GM21528 (cell line): Measurements from ENCODE around the gene CHKB.
"Not testable (repeated sequence)": the region's sequence is repeated elsewhere in the genome, so short reads cannot be mapped to it uniquely, and the experiment has no call there.

ENCODE experiments used
- ATAC-seq: cut with Tn5 transposase; IDR thresholded peaks from one replicate; pipeline ENCODE4 v1.9.1; 2021; ENCODE audit warnings: mild to moderate bottlenecking, moderate library complexity; ENCODE audit not compliant: unreplicated experiment, low FRiP score

The CHKB gene

GRCh38 chr22:50556703-50557102 lies 25.9 kb downstream of the CHKB start:
- no peak for ATAC-seq

- ATAC-seq = no peak
These were observed 29.3 kb downstream of the CHKB start for GRCh38 chr22:50553310-50553709.

GRCh38 chr22:50551160-50551752 lies 31.4 kb downstream of the CHKB start:
- ATAC-seq = no peak

GRCh38 chr22:50550395-50550794 lies 32.3 kb downstream of the CHKB start:
- ATAC-seq = no peak

- ATAC-seq = no peak
These were observed 33.5 kb downstream of the CHKB start for GRCh38 chr22:50548921-50549790.

- no peak for ATAC-seq
These were observed 34.4 kb downstream of the CHKB start for GRCh38 chr22:50548040-50548920.

GRCh38 chr22:50547263-50547985 lies 35.2 kb downstream of the CHKB start:
- ATAC-seq = no peak

GRCh38 chr22:50546326-50547262 lies 36.1 kb downstream of the CHKB start:
- no peak for ATAC-seq

GRCh38 chr22:50545522-50546325 lies 36.9 kb downstream of the CHKB start, which contains the start of gene KLHDC7B:
KLHDC7B (plus strand) TSS chr22:50545899; CDS start chr22:50546244, 345 bp downstream.
- ATAC-seq = no peak

- no peak for ATAC-seq
These were observed 37.8 kb downstream of the CHKB start for GRCh38 chr22:50544746-50545253.

- ATAC-seq = no peak
These were observed 38.4 kb downstream of the CHKB start for GRCh38 chr22:50544078-50544745.

GRCh38 chr22:50542416-50542927 lies 40.2 kb downstream of the CHKB start:
- no peak for ATAC-seq

GRCh38 chr22:50541667-50542026 lies 41.0 kb downstream of the CHKB start:
- not testable (repeated sequence) for ATAC-seq

- no peak for ATAC-seq
These were observed 42.3 kb downstream of the CHKB start for GRCh38 chr22:50540381-50540780.

GRCh38 chr22:50537765-50538164 lies 44.9 kb downstream of the CHKB start:
- no peak for ATAC-seq

- ATAC-seq = no peak
These were observed 46.4 kb downstream of the CHKB start for GRCh38 chr22:50536226-50536625.

- no peak for ATAC-seq
These were observed 47.5 kb downstream of the CHKB start for GRCh38 chr22:50535113-50535512.
